Fibroblast of skin of back (primary cell): ENCODE measurements around the gene TFRC.
"Not testable (repeated sequence)": the region's sequence is repeated elsewhere in the genome, so short reads cannot be mapped to it uniquely, and the experiment has no call there.

Experiments
- DNase-seq: peaks from one replicate; pipeline ENCODE4 v3.0.0-alpha.2; 2013

TFRC gene

DNA sequence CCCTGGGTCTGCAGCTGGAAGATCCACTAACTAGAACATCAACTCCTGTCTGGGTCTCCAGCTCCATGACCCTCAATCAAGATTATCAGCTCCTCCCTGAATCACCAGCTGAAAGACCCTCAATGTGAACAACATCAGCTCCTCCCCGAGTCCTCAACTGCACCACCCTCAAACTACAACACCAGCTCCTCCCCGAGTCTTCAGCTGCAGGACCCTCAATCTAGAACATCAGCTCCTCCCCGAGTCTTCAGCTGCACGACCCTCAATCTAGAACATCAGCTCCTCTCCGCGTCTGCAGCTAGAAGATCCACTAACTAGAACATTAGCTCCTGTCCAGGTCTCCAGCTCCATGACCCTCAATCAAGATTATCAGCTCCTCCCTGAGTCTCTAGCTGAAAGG lies 79.2 kb downstream of the TFRC start:
- not testable (repeated sequence) for DNase-seq

DNA sequence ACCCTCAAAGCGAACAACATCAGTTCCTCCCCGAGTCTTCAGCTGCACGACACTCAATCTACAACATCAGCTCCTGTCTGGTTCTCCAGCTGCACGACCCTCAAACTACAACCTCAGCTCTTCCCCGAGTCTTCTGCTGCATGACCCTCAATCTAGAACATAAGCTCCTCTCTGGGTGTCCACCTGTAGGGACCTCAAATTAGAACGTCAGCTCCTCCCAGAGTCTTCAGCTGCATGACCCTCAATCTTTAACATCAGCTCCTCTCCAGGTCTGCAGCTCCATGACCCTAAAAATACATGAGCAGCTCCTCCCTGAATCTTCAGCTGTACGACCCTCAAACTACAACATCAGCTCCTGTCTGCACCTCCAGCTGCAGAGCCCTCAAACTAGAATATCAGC lies 80.7 kb downstream of the TFRC start:
- not testable (repeated sequence) for DNase-seq

GRCh38 chr3:196000360-196000950 lies 81.4 kb downstream of the TFRC start:
- DNase-seq, result not testable (repeated sequence)

- DNase-seq, result no peak
Measured at GRCh38 chr3:195999896-196000295, 82.0 kb downstream of the TFRC start.
